Endodermal cell (in vitro differentiated cells): ENCODE data around the gene CCDC146. TPM values are rescaled to one million over a fixed set of nuclear protein-coding genes. Genes with fewer than 3 reads are reported as not detected.

ENCODE experiments used
- DNase-seq: peaks from one replicate; pipeline ENCODE4 v3.0.0-alpha.2; 2017
- H3K27ac ChIP-seq: 2 replicates; pipeline ENCODE4 v1.5.1; 2013; ENCODE audit warnings: mild to moderate bottlenecking, low read depth, low read length, moderate library complexity
- H3K27me3 ChIP-seq: 2 replicates; pipeline ENCODE4 v1.6.1; 2013; ENCODE audit warnings: mild to moderate bottlenecking, low read length, moderate library complexity; ENCODE audit not compliant: insufficient read depth, control insufficient read depth, poor library complexity, severe bottlenecking
- H3K36me3 ChIP-seq: 2 replicates; pipeline ENCODE4 v1.7.0; 2013; ENCODE audit warnings: mild to moderate bottlenecking, low read length, moderate library complexity; ENCODE audit not compliant: control insufficient read depth, insufficient read depth
- H3K4me1 ChIP-seq: one replicate; pipeline ENCODE4 v1.7.0; 2013; ENCODE audit warnings: low read length; ENCODE audit not compliant: control insufficient read depth, insufficient read depth
- H3K4me3 ChIP-seq: 2 replicates; pipeline ENCODE4 v1.5.1; 2013; ENCODE audit warnings: mild to moderate bottlenecking, low read length, moderate library complexity
- H3K9ac ChIP-seq: 2 replicates; pipeline ENCODE4 v1.6.1; 2013; ENCODE audit warnings: mild to moderate bottlenecking, low read length, moderate library complexity; ENCODE audit not compliant: poor library complexity, severe bottlenecking; ENCODE audit errors: extremely low read depth
- H3K9me3 ChIP-seq: 2 replicates; pipeline ENCODE4 v1.6.1; 2013; ENCODE audit warnings: mild to moderate bottlenecking, low read length, moderate library complexity; ENCODE audit not compliant: control insufficient read depth
- H3K27ac Mint-ChIP-seq: 2 replicates; pipeline ENCODE4 v1.8.0; 2020; ENCODE audit warnings: mixed read lengths
- H3K27me3 Mint-ChIP-seq: 2 replicates; pipeline ENCODE4 v1.8.0; 2021; ENCODE audit warnings: mild to moderate bottlenecking, mixed read lengths; ENCODE audit not compliant: insufficient read depth
- H3K36me3 Mint-ChIP-seq: 2 replicates; pipeline ENCODE4 v1.8.0; 2020; ENCODE audit warnings: low read depth, mixed read lengths
- H3K4me1 Mint-ChIP-seq: 2 replicates; pipeline ENCODE4 v1.8.0; 2020; ENCODE audit warnings: mixed read lengths
- H3K4me3 Mint-ChIP-seq: 2 replicates; pipeline ENCODE4 v1.8.0; 2020; ENCODE audit warnings: mild to moderate bottlenecking, moderate library complexity, mixed read lengths
- H3K9me3 Mint-ChIP-seq: 2 replicates; pipeline ENCODE4 v1.8.0; 2020; ENCODE audit warnings: mild to moderate bottlenecking, mixed read lengths
- CTCF ChIP-seq: fragments of 200-600 bp; sonication (generic); conservative IDR thresholded peaks from 2 replicates; pipeline ENCODE4 v1.5.0; 2021; ENCODE audit warnings: antibody characterized with exemption, mild to moderate bottlenecking
- WGBS, 2 experiments: methylation state at CpG; one replicate each; pipeline versions ENCODE4 v1.1.5 to v1.1.7; 2013; ENCODE audit warnings: missing lambda C conversion rate in 2 of 2, mixed read lengths in 1 of 2; ENCODE audit not compliant: insufficient coverage in 1 of 2, insufficient read length in 1 of 2; 5-methylcytosine and 5-hydroxymethylcytosine counted together
- total RNA-seq, 2 donors: library from RNA; stranded (reverse); fragmentation: NEBNext Ultra II Directional in 1 of 2; extraction: Animal tissue kit (Norgen Biotek cat#: 25700) in 1 of 2; gene quantifications; 2 replicates in 1 of 2; 3 replicates in 1 of 2; pipeline ENCODE4 v1.2.1, GENCODE V29; 2021

CCDC146 gene
- total RNA-seq, 2 donors from 2014 or later, result 2.7 to 5.2 TPM

- Mint-ChIP-seq H3K4me1 (peaks cover 13% of the 10 kb centered on the region), H3K27ac (no peak overlapping the region), H3K36me3 (no peaks in the 10 kb centered on the region), H3K27me3 (no peaks in the 10 kb centered on the region), H3K9me3 (no peaks in the 10 kb centered on the region), H3K4me3 (no peak overlapping the region)
- Histone ChIP-seq H3K36me3 (no peaks in the 10 kb centered on the region), H3K27ac (no peak overlapping the region), H3K9ac (no peak overlapping the region), H3K27me3 (no peaks in the 10 kb centered on the region), H3K4me1 (no peaks in the 10 kb centered on the region), H3K9me3 (no peaks in the 10 kb centered on the region), H3K4me3 (no peak overlapping the region)
- no peak for TF ChIP-seq CTCF
- no peak for DNase-seq
- WGBS, 2 experiments, result 94 to 97% methylated on average over 2 to 3 of the region's 3 CpGs
Measured at GRCh38 chr7:77239471-77239870, 117.1 kb downstream of the CCDC146 start.

GRCh38 chr7:77242068-77242467 lies 119.7 kb downstream of the CCDC146 start:
- no peaks in the 10 kb centered on the region for H3K9me3 ChIP-seq
- no peaks in the 10 kb centered on the region for H3K27me3 ChIP-seq
- DNase-seq, result no peak
- H3K27ac ChIP-seq, result no peak overlapping the region
- TF ChIP-seq CTCF, result no peak
- H3K4me3 Mint-ChIP-seq, result no peak overlapping the region
- peaks cover 13% of the 10 kb centered on the region for H3K4me1 Mint-ChIP-seq
- no peaks in the 10 kb centered on the region for H3K4me1 ChIP-seq
- no peaks in the 10 kb centered on the region for H3K36me3 ChIP-seq
- 87 to 93% methylated on average over 2 of the region's 2 CpGs for WGBS, 2 experiments
- H3K36me3 Mint-ChIP-seq, result no peaks in the 10 kb centered on the region
- no peaks in the 10 kb centered on the region for H3K27me3 Mint-ChIP-seq
- H3K27ac Mint-ChIP-seq, result no peak overlapping the region
- H3K4me3 ChIP-seq, result no peak overlapping the region
- H3K9ac ChIP-seq, result no peak overlapping the region
- H3K9me3 Mint-ChIP-seq, result no peaks in the 10 kb centered on the region

- no peaks in the 10 kb centered on the region for H3K27me3 Mint-ChIP-seq
- Histone ChIP-seq H3K4me1 (no peaks in the 10 kb centered on the region), H3K36me3 (no peaks in the 10 kb centered on the region), H3K4me3 (no peak overlapping the region), H3K27ac (no peak overlapping the region), H3K27me3 (no peaks in the 10 kb centered on the region), H3K9me3 (no peaks in the 10 kb centered on the region), H3K9ac (no peak overlapping the region)
- no peak overlapping the region for H3K27ac Mint-ChIP-seq
- no peak overlapping the region for H3K4me3 Mint-ChIP-seq
- DNase-seq, result no peak
- H3K9me3 Mint-ChIP-seq, result no peaks in the 10 kb centered on the region
- H3K36me3 Mint-ChIP-seq, result no peaks in the 10 kb centered on the region
- 85 to 100% methylated on average over 1 to 2 of the region's 2 CpGs for WGBS, 2 experiments
- H3K4me1 Mint-ChIP-seq, result peaks cover 13% of the 10 kb centered on the region
- TF ChIP-seq CTCF, result no peak
Measured at GRCh38 chr7:77242554-77242953, 120.1 kb downstream of the CCDC146 start.
